GM06990 (cell line): ENCODE data around the gene CCT3.
"Not testable (repeated sequence)": the region's sequence is repeated elsewhere in the genome, so short reads cannot be mapped to it uniquely, and the experiment has no call there.

Source experiments
- DNase-seq: peaks from one replicate; pipeline ENCODE4 v3.0.0-alpha.2; 2011; ENCODE audit not compliant: insufficient read length; ENCODE audit errors: extremely low read depth
- H3K27me3 ChIP-seq: replicated peaks from 2 replicates; pipeline ENCODE4 v1.6.0; 2011; ENCODE audit warnings: low read length; ENCODE audit not compliant: control insufficient read depth, insufficient read depth
- H3K36me3 ChIP-seq: 2 replicates; pipeline ENCODE4 v1.5.1; 2011; ENCODE audit warnings: low read length; ENCODE audit not compliant: control insufficient read depth, insufficient read depth
- H3K4me3 ChIP-seq: replicated peaks from 2 replicates; pipeline ENCODE4 v1.5.1; 2011; ENCODE audit warnings: low read depth, mild to moderate bottlenecking, control low read depth, low read length
- TF ChIP-seq, protein P1 (sequence below): IDR thresholded peaks from 2 replicates; pipeline ENCODE4 v1.5.1; 2011; ENCODE audit warnings: low read length, control low read depth, mild to moderate bottlenecking, inconsistent platforms; ENCODE audit not compliant: insufficient read depth, poor library complexity, severe bottlenecking

The CCT3 gene

GRCh38 chr1:156336242-156336641 is 1.9 kb downstream of the CCT3 start:
- TF ChIP-seq, protein P1, sequence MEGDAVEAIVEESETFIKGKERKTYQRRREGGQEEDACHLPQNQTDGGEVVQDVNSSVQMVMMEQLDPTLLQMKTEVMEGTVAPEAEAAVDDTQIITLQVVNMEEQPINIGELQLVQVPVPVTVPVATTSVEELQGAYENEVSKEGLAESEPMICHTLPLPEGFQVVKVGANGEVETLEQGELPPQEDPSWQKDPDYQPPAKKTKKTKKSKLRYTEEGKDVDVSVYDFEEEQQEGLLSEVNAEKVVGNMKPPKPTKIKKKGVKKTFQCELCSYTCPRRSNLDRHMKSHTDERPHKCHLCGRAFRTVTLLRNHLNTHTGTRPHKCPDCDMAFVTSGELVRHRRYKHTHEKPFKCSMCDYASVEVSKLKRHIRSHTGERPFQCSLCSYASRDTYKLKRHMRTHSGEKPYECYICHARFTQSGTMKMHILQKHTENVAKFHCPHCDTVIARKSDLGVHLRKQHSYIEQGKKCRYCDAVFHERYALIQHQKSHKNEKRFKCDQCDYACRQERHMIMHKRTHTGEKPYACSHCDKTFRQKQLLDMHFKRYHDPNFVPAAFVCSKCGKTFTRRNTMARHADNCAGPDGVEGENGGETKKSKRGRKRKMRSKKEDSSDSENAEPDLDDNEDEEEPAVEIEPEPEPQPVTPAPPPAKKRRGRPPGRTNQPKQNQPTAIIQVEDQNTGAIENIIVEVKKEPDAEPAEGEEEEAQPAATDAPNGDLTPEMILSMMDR = peak; percentile 37
- peaks cover 11% of the 10 kb centered on the region for H3K36me3 ChIP-seq

GRCh38 chr1:156323179-156323578 is 14.9 kb downstream of the CCT3 start:
- not testable (repeated sequence) for H3K27me3 ChIP-seq, H3K4me3 ChIP-seq, DNase-seq
- peaks cover 26% of the 10 kb centered on the region for H3K36me3 ChIP-seq

More at GRCh38 chr1:156336242-156336641, 1.9 kb downstream of the CCT3 start:
- peak overlapping the region; percentile 84 for H3K4me3 ChIP-seq
- DNase-seq = no peak
- no peaks in the 10 kb centered on the region for H3K27me3 ChIP-seq

- TF ChIP-seq, protein P1 = no peak
- Histone ChIP-seq H3K36me3 (peaks cover 32% of the 10 kb centered on the region), H3K4me3 (no peak overlapping the region), H3K27me3 (no peaks in the 10 kb centered on the region)
- no peak for DNase-seq
Measured at GRCh38 chr1:156320560-156320959, 17.5 kb downstream of the CCT3 start.

- Histone ChIP-seq H3K27me3 (no peaks in the 10 kb centered on the region), H3K4me3 (no peak overlapping the region), H3K36me3 (peaks cover 30% of the 10 kb centered on the region)
- TF ChIP-seq, protein P1 = peak; percentile 53
- DNase-seq = no peak
Measured at GRCh38 chr1:156319664-156320063, 18.4 kb downstream of the CCT3 start.

- peaks cover 29% of the 10 kb centered on the region for H3K36me3 ChIP-seq
- TF ChIP-seq, protein P1 = no peak
- no peak overlapping the region for H3K4me3 ChIP-seq
- no peak for DNase-seq
- H3K27me3 ChIP-seq = no peaks in the 10 kb centered on the region
Measured at GRCh38 chr1:156316909-156317308, 21.2 kb downstream of the CCT3 start.

DNA sequence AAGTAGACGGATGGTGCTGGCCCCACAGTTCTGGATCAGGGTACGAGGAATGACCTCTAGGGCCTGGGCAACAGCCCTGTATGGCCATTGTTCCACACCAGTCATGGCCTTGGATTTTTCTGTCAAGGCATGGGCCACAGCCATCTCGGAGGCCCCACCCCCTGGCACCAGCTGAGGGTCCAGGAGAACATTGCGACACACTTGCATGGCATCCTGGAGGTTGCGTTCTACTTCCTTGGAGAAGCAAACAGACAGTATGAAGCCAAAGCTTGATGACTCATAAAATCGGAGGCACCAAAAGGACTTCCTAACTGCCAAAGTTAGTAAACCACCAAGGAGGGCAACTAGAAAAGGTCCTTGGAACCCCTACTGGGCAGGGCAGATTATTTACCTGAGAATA is 27.1 kb downstream of the CCT3 start:
- TF ChIP-seq, protein P1 = no peak
- H3K27me3 ChIP-seq = no peaks in the 10 kb centered on the region
- DNase-seq = no peak
- no peak overlapping the region for H3K4me3 ChIP-seq
- peaks cover 23% of the 10 kb centered on the region for H3K36me3 ChIP-seq
